Activated T-cell treated with anti-CD3 and anti-CD28 coated beads, Interleukin-2, amount 50 U/mL, for 24 hours (primary cell): ENCODE data around the gene DCT.

Source experiments
- DNase-seq: peaks from one replicate; pipeline ENCODE4 v3.0.0-alpha.2; 2020
- H3K27ac Mint-ChIP-seq: 2 replicates; pipeline ENCODE4 v1.8.0; 2020; ENCODE audit warnings: mild to moderate bottlenecking, mixed read lengths
- H3K27me3 Mint-ChIP-seq: 2 replicates; pipeline ENCODE4 v1.8.0; 2020; ENCODE audit warnings: mixed read lengths
- H3K36me3 Mint-ChIP-seq: 2 replicates; pipeline ENCODE4 v1.8.0; 2020; ENCODE audit warnings: low read depth, mixed read lengths
- H3K4me1 Mint-ChIP-seq: 2 replicates; pipeline ENCODE4 v1.8.0; 2020; ENCODE audit warnings: low read depth, mixed read lengths
- H3K4me3 Mint-ChIP-seq: 2 replicates; pipeline ENCODE4 v1.8.0; 2020; ENCODE audit warnings: mild to moderate bottlenecking, moderate library complexity, mixed read lengths
- H3K9me3 Mint-ChIP-seq: 2 replicates; pipeline ENCODE4 v1.8.0; 2020; ENCODE audit warnings: mixed read lengths

The DCT gene

GRCh38 chr13:94427313-94427953, 52.0 kb downstream of the DCT start:
- Mint-ChIP-seq H3K27ac (no peak overlapping the region), H3K27me3 (peaks cover 2% of the 10 kb centered on the region), H3K4me3 (no peak overlapping the region), H3K9me3 (peaks cover 2% of the 10 kb centered on the region), H3K36me3 (no peaks in the 10 kb centered on the region), H3K4me1 (peaks cover 19% of the 10 kb centered on the region)
- no peak for DNase-seq

- Mint-ChIP-seq H3K4me3 (peak overlapping the region; percentile 13), H3K9me3 (peaks cover 29% of the 10 kb centered on the region), H3K36me3 (peaks cover 20% of the 10 kb centered on the region), H3K4me1 (peaks cover 53% of the 10 kb centered on the region), H3K27ac (peak overlapping the region; percentile 98), H3K27me3 (peaks cover 5% of the 10 kb centered on the region)
- no peak for DNase-seq
Observed at GRCh38 chr13:94419925-94420305, 59.6 kb downstream of the DCT start.

- Mint-ChIP-seq H3K4me3 (peak overlapping the region; percentile 67), H3K4me1 (peaks cover 57% of the 10 kb centered on the region), H3K36me3 (peaks cover 20% of the 10 kb centered on the region), H3K27ac (peak overlapping the region; percentile 98), H3K9me3 (peaks cover 29% of the 10 kb centered on the region), H3K27me3 (peaks cover 6% of the 10 kb centered on the region)
- DNase-seq: no peak
Observed at GRCh38 chr13:94419304-94419924, 60.1 kb downstream of the DCT start.

DNA sequence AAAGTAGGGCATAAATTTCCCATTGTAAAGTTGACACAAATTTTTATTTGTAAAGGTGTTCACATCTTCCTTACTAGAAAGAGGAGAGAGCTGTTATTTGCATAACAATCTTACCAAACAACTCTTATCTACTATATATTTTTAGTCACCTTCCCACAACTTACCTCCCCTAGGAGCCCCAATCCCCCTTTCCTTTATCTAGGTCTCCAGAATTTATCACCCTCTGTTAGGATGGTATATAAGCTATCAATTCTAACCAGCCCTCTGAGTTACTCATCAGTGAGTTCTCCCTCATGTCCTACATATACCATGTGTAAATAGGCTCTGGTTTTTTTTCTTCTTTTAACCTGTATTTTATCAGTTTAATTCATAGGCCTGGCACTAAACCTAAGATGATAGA, 62.2 kb downstream of the DCT start:
- Mint-ChIP-seq H3K4me3 (no peak overlapping the region), H3K27ac (peak overlapping the region; percentile 80)

GRCh38 chr13:94416454-94417080, 62.9 kb downstream of the DCT start:
- H3K27ac Mint-ChIP-seq: peak overlapping the region; percentile 80
- no peak for DNase-seq
- H3K4me1 Mint-ChIP-seq: peaks cover 81% of the 10 kb centered on the region
- H3K27me3 Mint-ChIP-seq: peaks cover 6% of the 10 kb centered on the region
- peaks cover 20% of the 10 kb centered on the region for H3K36me3 Mint-ChIP-seq
- no peak overlapping the region for H3K4me3 Mint-ChIP-seq
- H3K9me3 Mint-ChIP-seq: peaks cover 25% of the 10 kb centered on the region

More for the DNA sequence above, 62.2 kb downstream of the DCT start:
- peaks cover 20% of the 10 kb centered on the region for H3K36me3 Mint-ChIP-seq
- H3K27me3 Mint-ChIP-seq: peaks cover 4% of the 10 kb centered on the region
- peaks cover 75% of the 10 kb centered on the region for H3K4me1 Mint-ChIP-seq
- peaks cover 26% of the 10 kb centered on the region for H3K9me3 Mint-ChIP-seq
- DNase-seq: no peak

- peaks cover 16% of the 10 kb centered on the region for H3K9me3 Mint-ChIP-seq
- H3K4me3 Mint-ChIP-seq: no peak overlapping the region
- no peak overlapping the region for H3K27ac Mint-ChIP-seq
- peaks cover 18% of the 10 kb centered on the region for H3K36me3 Mint-ChIP-seq
- peaks cover 79% of the 10 kb centered on the region for H3K4me1 Mint-ChIP-seq
- no peak for DNase-seq
- H3K27me3 Mint-ChIP-seq: peaks cover 7% of the 10 kb centered on the region
Observed at GRCh38 chr13:94415500-94416237, 63.8 kb downstream of the DCT start.

- Mint-ChIP-seq H3K4me3 (no peak overlapping the region), H3K27me3 (peaks cover 7% of the 10 kb centered on the region), H3K36me3 (peaks cover 12% of the 10 kb centered on the region), H3K27ac (no peak overlapping the region), H3K9me3 (peaks cover 13% of the 10 kb centered on the region), H3K4me1 (peaks cover 70% of the 10 kb centered on the region)
- no peak for DNase-seq
Observed at GRCh38 chr13:94414708-94415107, 64.8 kb downstream of the DCT start.

DNA sequence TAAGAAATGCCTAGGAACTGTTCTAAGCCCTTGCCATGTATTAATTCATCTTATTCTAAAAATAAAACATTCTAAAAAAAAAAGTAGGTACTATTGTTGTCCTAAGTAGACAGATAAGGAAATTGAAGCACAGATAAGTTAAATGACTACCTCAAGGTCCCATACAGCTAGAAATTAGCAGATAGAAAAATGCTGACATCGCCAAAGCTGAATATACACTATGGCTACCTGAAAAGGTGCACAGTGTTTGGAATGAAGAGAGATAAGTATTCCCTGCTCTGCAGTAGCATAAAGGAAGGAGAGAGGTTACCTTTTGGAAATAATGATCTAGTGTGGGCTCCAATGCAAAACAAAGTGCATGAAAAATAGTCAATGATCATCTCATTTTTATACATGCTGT, 65.3 kb downstream of the DCT start:
- peaks cover 13% of the 10 kb centered on the region for H3K9me3 Mint-ChIP-seq
- peaks cover 9% of the 10 kb centered on the region for H3K27me3 Mint-ChIP-seq
- peaks cover 12% of the 10 kb centered on the region for H3K36me3 Mint-ChIP-seq
- H3K4me3 Mint-ChIP-seq: no peak overlapping the region
- H3K4me1 Mint-ChIP-seq: peaks cover 66% of the 10 kb centered on the region
- no peak overlapping the region for H3K27ac Mint-ChIP-seq
- DNase-seq: no peak

- no peak for DNase-seq
- Mint-ChIP-seq H3K4me1 (peaks cover 60% of the 10 kb centered on the region), H3K4me3 (no peak overlapping the region), H3K27ac (no peak overlapping the region), H3K9me3 (peaks cover 11% of the 10 kb centered on the region), H3K36me3 (peaks cover 8% of the 10 kb centered on the region), H3K27me3 (peaks cover 14% of the 10 kb centered on the region)
Observed at GRCh38 chr13:94413598-94413944, 65.9 kb downstream of the DCT start.

DNA sequence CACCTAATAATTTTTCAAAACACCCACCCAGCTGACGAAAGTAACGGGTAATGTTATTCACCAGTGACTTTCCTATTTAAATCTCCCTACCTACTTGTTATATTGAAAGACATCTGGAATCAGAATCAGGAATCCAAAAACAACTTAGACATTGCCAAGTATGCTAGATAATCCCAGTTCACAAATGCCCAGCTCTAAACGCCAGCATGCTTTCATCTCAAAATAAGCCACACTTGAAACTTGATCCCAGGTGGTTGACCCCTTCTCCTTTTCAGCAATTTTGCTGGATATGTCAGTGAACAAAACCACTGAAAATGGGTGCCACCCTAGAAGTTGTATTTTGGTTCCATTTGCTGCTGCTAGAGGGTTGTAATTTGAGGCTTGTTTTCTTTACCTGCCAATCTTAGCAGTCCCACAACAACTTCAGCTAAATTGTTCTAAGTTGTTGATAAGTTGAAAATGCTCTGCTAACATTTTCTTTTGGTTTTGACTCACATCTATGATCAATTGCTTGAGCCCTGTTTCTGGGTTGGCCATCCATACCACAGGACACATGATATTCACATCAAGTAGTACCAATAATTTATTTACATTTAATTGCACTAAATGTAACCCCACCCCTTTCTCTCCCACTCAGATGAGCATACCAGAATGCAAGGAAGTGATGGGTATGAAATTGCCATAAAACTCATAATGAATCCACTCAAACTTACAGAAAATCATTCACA, 66.4 kb downstream of the DCT start:
- peaks cover 56% of the 10 kb centered on the region for H3K4me1 Mint-ChIP-seq
- H3K4me3 Mint-ChIP-seq: no peak overlapping the region
- no peak overlapping the region for H3K27ac Mint-ChIP-seq
- peaks cover 6% of the 10 kb centered on the region for H3K36me3 Mint-ChIP-seq
- no peak for DNase-seq
- peaks cover 19% of the 10 kb centered on the region for H3K27me3 Mint-ChIP-seq
- peaks cover 10% of the 10 kb centered on the region for H3K9me3 Mint-ChIP-seq

DNA sequence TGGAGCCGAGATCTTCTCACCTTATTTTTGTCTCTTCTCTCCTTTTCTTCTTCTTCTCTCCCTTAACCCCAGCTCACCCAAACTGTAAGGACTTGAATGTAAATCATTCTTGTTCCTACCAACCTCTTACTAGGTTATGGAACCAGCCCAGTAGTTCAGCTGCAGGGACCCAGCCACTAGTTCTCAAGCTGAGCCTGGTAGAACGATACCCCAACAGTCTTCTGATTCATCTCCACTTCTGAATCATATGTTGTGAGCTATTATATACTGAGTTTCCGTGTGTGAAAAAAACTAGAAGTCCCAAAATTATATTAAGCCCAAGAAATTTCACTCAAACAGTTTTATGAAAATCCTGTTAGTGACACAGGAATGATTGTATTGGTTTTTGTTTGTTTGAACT, 67.7 kb downstream of the DCT start:
- Mint-ChIP-seq H3K4me1 (peaks cover 43% of the 10 kb centered on the region), H3K4me3 (no peak overlapping the region), H3K27me3 (peaks cover 19% of the 10 kb centered on the region), H3K36me3 (no peaks in the 10 kb centered on the region), H3K27ac (peak overlapping the region; percentile 27), H3K9me3 (peaks cover 2% of the 10 kb centered on the region)
- no peak for DNase-seq

DNA sequence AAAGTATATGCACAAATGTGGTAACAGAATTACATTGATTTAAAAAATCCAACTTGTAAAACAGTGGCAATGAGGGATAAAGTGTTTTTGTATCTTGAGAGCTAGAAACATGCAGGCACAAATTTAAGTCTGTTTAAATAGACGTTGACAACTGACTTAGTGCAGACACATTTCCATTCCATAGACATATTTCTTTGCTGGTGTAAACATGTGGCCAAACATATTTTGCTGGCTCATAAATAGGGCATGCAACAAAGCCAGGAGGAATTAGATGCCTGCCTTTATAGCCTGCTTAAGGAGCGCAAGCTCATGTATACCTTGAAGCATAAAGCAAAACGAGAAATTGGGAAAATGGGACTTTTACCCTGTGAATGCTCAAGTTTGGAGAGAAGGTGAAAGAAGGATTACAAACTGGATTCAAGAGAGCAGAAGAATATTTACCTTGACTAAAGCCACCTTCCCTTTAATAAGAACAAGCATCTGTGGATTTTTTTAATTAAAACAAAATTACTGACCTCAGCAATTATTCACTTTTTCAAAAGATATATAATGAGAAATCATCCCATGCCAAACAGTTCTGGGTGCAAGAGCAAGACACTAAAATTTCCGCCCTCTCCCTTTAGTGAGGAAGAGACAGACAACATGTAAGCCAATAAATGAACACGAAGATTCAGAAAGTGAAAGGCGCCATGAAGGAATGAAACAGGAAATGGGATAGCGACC, 71.0 kb downstream of the DCT start:
- peaks cover 15% of the 10 kb centered on the region for H3K27me3 Mint-ChIP-seq
- H3K36me3 Mint-ChIP-seq: no peaks in the 10 kb centered on the region
- H3K9me3 Mint-ChIP-seq: no peaks in the 10 kb centered on the region
- no peak overlapping the region for H3K4me3 Mint-ChIP-seq
- no peak overlapping the region for H3K27ac Mint-ChIP-seq
- H3K4me1 Mint-ChIP-seq: peaks cover 26% of the 10 kb centered on the region
- DNase-seq: no peak

DNA sequence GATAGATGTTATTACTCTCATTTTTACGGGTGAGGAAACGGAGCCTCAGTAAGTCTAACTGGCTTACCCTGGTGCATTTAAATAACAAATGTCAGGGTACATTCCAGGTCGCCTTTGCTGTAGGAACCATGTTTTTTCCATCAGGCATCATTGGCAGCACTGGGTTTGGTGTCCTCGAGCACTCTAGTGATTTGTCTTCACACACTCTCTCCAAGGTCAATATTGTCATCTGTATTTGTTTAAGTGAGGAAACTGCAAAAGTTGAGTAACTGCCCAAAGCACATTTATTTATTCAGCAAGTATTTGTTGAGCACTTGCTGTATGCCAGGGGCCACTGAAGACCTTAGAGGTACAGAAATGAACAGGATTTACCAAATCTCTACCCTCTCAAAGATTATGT, 78.6 kb downstream of the DCT start:
- Mint-ChIP-seq H3K27ac (no peak overlapping the region), H3K36me3 (no peaks in the 10 kb centered on the region), H3K9me3 (no peaks in the 10 kb centered on the region), H3K27me3 (peaks cover 13% of the 10 kb centered on the region), H3K4me3 (no peak overlapping the region), H3K4me1 (peaks cover 12% of the 10 kb centered on the region)
- no peak for DNase-seq

DNA sequence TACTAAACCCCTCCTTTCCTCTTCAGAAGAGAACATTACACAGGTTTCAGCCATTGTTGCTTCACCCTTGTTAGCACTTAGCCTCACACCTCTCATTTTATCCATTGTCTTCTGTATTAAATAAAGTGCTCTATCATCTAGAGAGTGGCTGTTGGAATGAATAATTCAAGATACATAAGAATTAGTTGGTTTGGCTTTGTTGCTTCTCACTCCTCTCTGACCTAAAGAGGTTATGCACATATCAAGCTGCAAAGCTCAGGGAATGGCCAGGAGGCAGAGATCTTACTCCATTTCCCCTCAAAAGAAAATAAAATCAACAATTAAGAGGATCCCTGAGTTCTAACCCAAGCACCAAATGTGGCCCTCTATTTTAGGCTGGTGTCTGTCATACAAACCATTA, 79.7 kb downstream of the DCT start:
- Mint-ChIP-seq H3K36me3 (no peaks in the 10 kb centered on the region), H3K4me1 (peaks cover 11% of the 10 kb centered on the region), H3K27ac (no peak overlapping the region), H3K4me3 (no peak overlapping the region), H3K27me3 (peaks cover 13% of the 10 kb centered on the region), H3K9me3 (no peaks in the 10 kb centered on the region)
- no peak for DNase-seq
